Neutrophil (primary cell): ENCODE results near the gene CST6.

ENCODE experiments used
- H3K27ac ChIP-seq: fragments of 200-600 bp; sonication (generic); 2 replicates; pipeline ENCODE4 v1.5.1; 2016; ENCODE audit warnings: mild to moderate bottlenecking, moderate library complexity
- H3K27me3 ChIP-seq: fragments of 200-600 bp; sonication (generic); 2 replicates; pipeline ENCODE4 v1.6.0; 2016; ENCODE audit warnings: mild to moderate bottlenecking
- H3K36me3 ChIP-seq: fragments of 200-600 bp; sonication (generic); 2 replicates; pipeline ENCODE4 v1.5.1; 2017
- H3K4me1 ChIP-seq, 2 experiments: fragments of 200-600 bp in 1 of 2; sonication (generic) in 1 of 2; 1 replicate in 1 of 2; 2 replicates in 1 of 2; pipeline versions ENCODE4 v1.5.1 to v1.6.1; 2013 to 2016; ENCODE audit warnings: low read depth in 1 of 2, low read length in 1 of 2, mild to moderate bottlenecking in 1 of 2, moderate library complexity in 1 of 2; ENCODE audit not compliant: control insufficient read depth in 1 of 2, insufficient read depth in 1 of 2
- H3K4me3 ChIP-seq, 2 experiments: fragments of 200-600 bp in 1 of 2; sonication (generic) in 1 of 2; 1 replicate in 1 of 2; 2 replicates in 1 of 2; pipeline ENCODE4 v1.5.1; 2013 to 2016; ENCODE audit warnings: low read depth in 1 of 2, low read length in 1 of 2, mild to moderate bottlenecking in 1 of 2, moderate library complexity in 1 of 2
- H3K9me3 ChIP-seq: fragments of 200-600 bp; sonication (generic); 2 replicates; pipeline ENCODE4 v1.5.1; 2016
- CTCF ChIP-seq: fragments of 200-600 bp; sonication (generic); IDR thresholded peaks from 2 replicates; pipeline ENCODE4 v1.5.1; 2016; ENCODE audit warnings: antibody characterized with exemption

The CST6 gene

GRCh38 chr11:66062408-66062807 is 50.6 kb downstream of the CST6 start:
- Histone ChIP-seq H3K4me1 (peaks cover 0 to 3% of the 10 kb centered on the region in 2 experiments), H3K36me3 (peaks cover 94% of the 10 kb centered on the region), H3K27me3 (no peaks in the 10 kb centered on the region)

More at GRCh38 chr11:66062408-66062807, 50.6 kb downstream of the CST6 start:
- no peak for TF ChIP-seq CTCF
- no peak overlapping the region for H3K27ac ChIP-seq
- no peaks in the 10 kb centered on the region for H3K9me3 ChIP-seq
- H3K4me3 ChIP-seq, result no peak overlapping the region
